AG04449 (cell line): ENCODE measurements around the gene DNAJB9.
"Not testable (repeated sequence)": the region's sequence is repeated elsewhere in the genome, so short reads cannot be mapped to it uniquely, and the experiment has no call there.

ENCODE experiments used
- CTCF ChIA-PET: fragments of 350-600 bp; formaldehyde crosslinking; extraction: SDS; loops from one replicate; lab custom pipeline; 2021; ENCODE audit warnings: antibody characterized with exemption; lab: Yijun Ruan, JAX
- POLR2A ChIA-PET: fragments of 400-600, 350-600 bp; formaldehyde crosslinking; extraction: SDS; loops from one replicate; lab custom pipeline; 2020; ENCODE audit warnings: antibody characterized with exemption, inconsistent platforms; lab: Yijun Ruan, JAX
- DNase-seq: peaks from one replicate; pipeline ENCODE4 v3.0.0-alpha.2; 2010; ENCODE audit warnings: low read depth, low spot score
- H3K4me3 ChIP-seq: 2 replicates; pipeline ENCODE4 v1.5.1; 2011; ENCODE audit warnings: low read depth, mild to moderate bottlenecking, control low read depth, low read length
- CTCF ChIP-seq: IDR thresholded peaks from one replicate; pipeline ENCODE4 v1.5.1; 2011; ENCODE audit warnings: mild to moderate bottlenecking, moderate library complexity, low read length, control low read depth, inconsistent platforms; ENCODE audit not compliant: insufficient read depth; ENCODE audit errors: missing control alignments

Gene DNAJB9

GRCh38 chr7:108528183-108528712 is 41.4 kb upstream of the DNAJB9 start:
- ChIA-PET CTCF (no interaction called here), POLR2A (no interaction called here)
- no peak overlapping the region for H3K4me3 ChIP-seq
- no peak for TF ChIP-seq CTCF
- no peak for DNase-seq

- no peak overlapping the region for H3K4me3 ChIP-seq
- TF ChIP-seq CTCF: no peak
- POLR2A ChIA-PET: no interaction called here
- CTCF ChIA-PET: no interaction called here
- no peak for DNase-seq
Measured at GRCh38 chr7:108529341-108529740, 40.3 kb upstream of the DNAJB9 start.

- DNase-seq: no peak
- ChIA-PET CTCF (no interaction called here), POLR2A (no interaction called here)
Measured at GRCh38 chr7:108533712-108534111, 36.0 kb upstream of the DNAJB9 start.

DNA sequence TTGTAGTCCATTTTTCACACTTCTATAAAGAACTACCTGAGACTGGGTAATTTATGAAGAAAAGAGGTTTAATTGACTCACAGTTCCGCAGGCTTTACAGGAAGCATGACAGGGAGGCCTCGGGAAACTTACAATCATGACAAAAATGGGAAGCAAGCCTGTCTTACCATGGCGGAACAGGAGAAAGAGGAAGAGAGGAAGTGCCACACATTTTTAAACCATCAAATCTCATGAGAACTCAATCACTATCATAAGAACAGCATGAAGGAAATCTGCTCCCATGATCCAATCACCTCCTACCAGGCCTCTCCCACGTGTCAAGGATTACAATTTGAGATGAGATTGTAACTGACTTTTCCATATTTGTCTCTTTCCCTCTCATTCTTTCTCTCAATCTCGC is 34.4 kb upstream of the DNAJB9 start:
- no peak for DNase-seq
- POLR2A ChIA-PET: no interaction called here
- H3K4me3 ChIP-seq: no peak overlapping the region
- CTCF ChIA-PET: no interaction called here
- TF ChIP-seq CTCF: no peak

More at GRCh38 chr7:108533712-108534111, 36.0 kb upstream of the DNAJB9 start:
- TF ChIP-seq CTCF: no peak
- no peak overlapping the region for H3K4me3 ChIP-seq

- H3K4me3 ChIP-seq: no peak overlapping the region
- CTCF ChIA-PET: no interaction called here
- POLR2A ChIA-PET: no interaction called here
- no peak for DNase-seq
- TF ChIP-seq CTCF: no peak
Measured at GRCh38 chr7:108535744-108536143, 33.9 kb upstream of the DNAJB9 start.

DNA sequence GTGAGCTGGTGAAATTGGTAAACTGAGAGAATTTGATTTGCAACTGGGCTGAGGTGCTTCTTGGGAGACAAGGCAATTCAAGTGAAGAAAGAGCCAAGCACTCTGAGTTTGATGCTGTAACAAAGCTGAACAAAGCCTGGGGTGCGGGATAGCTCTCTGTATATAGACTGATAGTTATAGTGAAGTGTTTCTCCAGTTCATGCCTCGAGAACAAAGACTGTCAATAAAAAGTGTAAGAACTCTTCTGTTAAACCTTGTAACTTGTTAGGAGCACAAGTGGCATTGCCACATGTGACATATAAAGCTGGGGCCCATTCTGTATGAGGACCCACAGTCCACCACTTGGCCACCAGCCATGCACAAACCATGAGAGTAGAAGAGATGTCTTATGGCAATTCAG is 32.4 kb upstream of the DNAJB9 start:
- no peak for TF ChIP-seq CTCF
- H3K4me3 ChIP-seq: no peak overlapping the region
- DNase-seq: no peak
- ChIA-PET CTCF (no interaction called here), POLR2A (no interaction called here)

DNA sequence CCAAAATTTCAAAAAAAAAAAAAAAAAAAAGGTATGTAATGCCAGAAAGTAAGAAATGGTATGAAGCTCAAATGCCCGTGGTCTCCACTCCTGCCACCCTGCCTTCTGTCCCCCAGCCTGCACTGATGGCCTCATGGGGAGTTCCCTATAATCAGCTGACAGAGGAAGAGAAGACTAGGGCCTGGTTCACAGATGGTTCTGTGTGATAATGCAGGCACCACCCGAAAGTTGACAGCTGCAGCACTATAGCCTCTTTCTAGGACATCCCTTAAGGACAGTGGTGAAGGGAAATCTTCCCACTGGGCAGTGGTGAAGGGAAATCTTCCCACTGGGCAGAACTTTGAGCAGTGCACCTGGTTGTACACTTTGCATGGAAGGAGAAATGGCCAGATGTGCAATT is 31.4 kb upstream of the DNAJB9 start:
- H3K4me3 ChIP-seq, CTCF ChIA-PET, POLR2A ChIA-PET, DNase-seq: not testable (repeated sequence)

GRCh38 chr7:108538685-108539084 is 31.0 kb upstream of the DNAJB9 start:
- POLR2A ChIA-PET, H3K4me3 ChIP-seq, CTCF ChIA-PET, DNase-seq: not testable (repeated sequence)
